GM12878 (cell line): ENCODE measurements around the gene URI1. TPM values are rescaled to one million over a fixed set of nuclear protein-coding genes. Genes with fewer than 3 reads are reported as not detected.
A peak's percentile ranks its signal among the peaks of the same experiment; 100 is the strongest.

ENCODE experiments used
- ATAC-seq: fragments of 200-7000 bp; cut with Tn5 transposase; 3 replicates; pipeline ENCODE4 v1.9.1; 2020; ENCODE audit warnings: mild to moderate bottlenecking, moderate library complexity
- BruUV-seq: library from RNA; stranded (reverse); fragments of 400-500 nt; replicated peaks from 2 replicates; lab custom pipeline; 2021; lab: Mats Ljungman, UMichigan
- CTCF ChIA-PET: fragments of 300-600 bp; sonication (Branson Sonifier 250); formaldehyde crosslinking; extraction: SDS; loops from one replicate; lab custom pipeline; 2021; ENCODE audit warnings: inconsistent platforms; lab: Yijun Ruan, JAX
- POLR2A ChIA-PET: fragments of 350-600 bp; formaldehyde crosslinking; extraction: SDS; loops from one replicate; lab custom pipeline; 2021; ENCODE audit warnings: inconsistent platforms; lab: Charles Lee
- RAD21 ChIA-PET: fragments of 300-600 bp; sonication (Branson Sonifier 250); formaldehyde crosslinking; loops from one replicate; lab custom pipeline; 2023; ENCODE audit warnings: antibody characterized with exemption; ENCODE audit not compliant: unreplicated experiment; lab: Charles Lee
- SMC1A ChIA-PET: fragments of 300-600 bp; sonication (Branson Sonifier 250); formaldehyde crosslinking; loops from one replicate; lab custom pipeline; 2023; ENCODE audit not compliant: unreplicated experiment, uncharacterized antibody; lab: Charles Lee
- DNase-seq: peaks from one replicate; pipeline ENCODE4 v3.0.0-alpha.2; 2011; ENCODE audit warnings: low read depth, low spot score
- FAIRE-seq: peaks from 3 replicates; lab custom pipeline; 2011; peaks lifted over from hg19 to GRCh38; lab: Jason Lieb, UNC
- H2AFZ ChIP-seq: 2 replicates; pipeline ENCODE4 v1.6.0; 2011; ENCODE audit warnings: low read depth, low read length, control low read depth; ENCODE audit not compliant: control insufficient read depth
- H3K27ac ChIP-seq: 2 replicates; pipeline ENCODE4 v1.5.1; 2011; ENCODE audit warnings: control low read depth; ENCODE audit not compliant: control insufficient read depth, insufficient read depth
- H3K27me3 ChIP-seq, 2 experiments: replicated peaks in 1 of 2; 2 replicates each; pipeline versions ENCODE4 v1.6.0 to v1.6.1; 2011; ENCODE audit warnings: low read length in 1 of 2; ENCODE audit not compliant: control insufficient read depth in 2 of 2, insufficient read depth in 2 of 2
- H3K36me3 ChIP-seq, 2 experiments: 2 replicates each; pipeline ENCODE4 v1.5.1; 2011; ENCODE audit warnings: low read length in 1 of 2; ENCODE audit not compliant: control insufficient read depth in 2 of 2, insufficient read depth in 2 of 2
- H3K4me1 ChIP-seq: 2 replicates; pipeline ENCODE4 v1.6.1; 2011; ENCODE audit warnings: mild to moderate bottlenecking, low read length, moderate library complexity, mixed read lengths; ENCODE audit not compliant: control insufficient read depth, insufficient read depth
- H3K4me2 ChIP-seq: 2 replicates; pipeline ENCODE4 v1.6.0; 2011; ENCODE audit warnings: control low read depth; ENCODE audit not compliant: control insufficient read depth, insufficient read depth
- H3K4me3 ChIP-seq: fragments of 200-600 bp; sonication (generic); 2 replicates; pipeline ENCODE4 v1.5.1; 2016
- H3K79me2 ChIP-seq: 2 replicates; pipeline ENCODE4 v1.6.0; 2011; ENCODE audit warnings: low read length; ENCODE audit not compliant: control insufficient read depth, insufficient read depth
- H3K9ac ChIP-seq: 2 replicates; pipeline ENCODE4 v1.8.0; 2011; ENCODE audit warnings: low read length, control low read depth, mixed read lengths; ENCODE audit not compliant: control insufficient read depth, insufficient read depth
- H3K9me3 ChIP-seq: replicated peaks from 3 replicates; pipeline ENCODE4 v1.5.1; 2011; ENCODE audit warnings: mild to moderate bottlenecking, low read length; ENCODE audit not compliant: control insufficient read depth, insufficient read depth
- H4K20me1 ChIP-seq: 2 replicates; pipeline ENCODE4 v1.6.0; 2011; ENCODE audit not compliant: control insufficient read depth, insufficient read depth
- CBX5 ChIP-seq: sonication (generic); IDR thresholded peaks from 2 replicates; pipeline ENCODE4 v1.6.1; 2016; ENCODE audit warnings: low read depth, moderate library complexity, mild to moderate bottlenecking, inconsistent platforms
- CHD2 ChIP-seq: IDR thresholded peaks from 2 replicates; pipeline ENCODE4 v1.6.1; 2011; ENCODE audit warnings: low read depth, low read length, improper control_type of control experiment, borderline replicate concordance
- IRF5 ChIP-seq: fragments of 450-650 bp; IDR thresholded peaks from 2 replicates; pipeline ENCODE4 v1.6.1; 2017; ENCODE audit warnings: borderline replicate concordance
- JUNB ChIP-seq: IDR thresholded peaks from 2 replicates; pipeline ENCODE4 v1.6.1; 2016; ENCODE audit warnings: antibody characterized with exemption, mild to moderate bottlenecking
- KAT2A ChIP-seq: conservative IDR thresholded peaks from 2 replicates; pipeline ENCODE4 v1.6.1; 2011; ENCODE audit warnings: low read depth, low read length; ENCODE audit not compliant: control insufficient read depth
- MTA2 ChIP-seq: fragments of 450-650 bp; IDR thresholded peaks from 2 replicates; pipeline ENCODE4 v1.6.1; 2016; ENCODE audit warnings: low read depth, mild to moderate bottlenecking, moderate library complexity
- NBN ChIP-seq: fragments of 450-650 bp; IDR thresholded peaks from 2 replicates; pipeline ENCODE4 v1.6.1; 2016
- POLR2A ChIP-seq: IDR thresholded peaks from 2 replicates; pipeline ENCODE4 v1.6.1; 2011; ENCODE audit warnings: low read depth, mild to moderate bottlenecking, low read length
- POU2F2 ChIP-seq: IDR thresholded peaks from 3 replicates; pipeline ENCODE4 v1.6.1; 2011; ENCODE audit warnings: low read depth, mild to moderate bottlenecking, low read length, borderline replicate concordance
- RB1 ChIP-seq: fragments of 450-650 bp; formaldehyde crosslinking; IDR thresholded peaks from 2 replicates; pipeline ENCODE4 v1.6.1; 2017; ENCODE audit warnings: mild to moderate bottlenecking, borderline replicate concordance
- RELA ChIP-seq: fragments of 450-650 bp; IDR thresholded peaks from 2 replicates; pipeline ENCODE4 v1.8.0; 2014; ENCODE audit warnings: borderline replicate concordance; ENCODE audit not compliant: partially characterized antibody
- TCF7 ChIP-seq: IDR thresholded peaks from 2 replicates; pipeline ENCODE4 v1.6.1; 2014; ENCODE audit warnings: antibody characterized with exemption, borderline replicate concordance
- ZNF24 ChIP-seq: fragments of 450-650 bp; IDR thresholded peaks from 2 replicates; pipeline ENCODE4 v1.6.1; 2017; ENCODE audit warnings: antibody characterized with exemption, mild to moderate bottlenecking
- ZNF384 ChIP-seq: IDR thresholded peaks from 2 replicates; pipeline ENCODE4 v1.6.1; 2012; ENCODE audit warnings: low read depth, mild to moderate bottlenecking, low read length, improper control_type of control experiment, borderline replicate concordance
- WGBS: methylation state at CpG from one replicate; pipeline ENCODE4 v1.1.6; 2016; ENCODE audit warnings: low lambda C conversion rate; ENCODE audit not compliant: insufficient replicate concordance, insufficient coverage; ENCODE audit errors: missing lambda C conversion rate; 5-methylcytosine and 5-hydroxymethylcytosine counted together
- in situ Hi-C: fragments of 300-500 bp; cut with MboI; formaldehyde crosslinking; loops from 9 replicates; pipeline ENCODE4 v1.14.3; 2018; ENCODE audit warnings: mixed read lengths
- intact Hi-C: fragments of 100-400 bp; cut with micrococcal nuclease; formaldehyde crosslinking; loops from one replicate; pipeline ENCODE4 v1.14.2; 2022; ENCODE audit not compliant: unreplicated experiment
- polyA plus RNA-seq, 11 experiments: library from polyadenylated mRNA; depleted of rRNA in 4 of 11; unstranded in 6 of 11; stranded (reverse) in 5 of 11; fragments of >200 nt; fragmentation: Nextera tagmentation in 4 of 11; fragmentation: Illumina TruSeq in 1 of 11; extraction: Ambion mirVana in 4 of 11; extraction: Trizol in 1 of 11; gene quantifications; 1 replicate in 1 of 11; 2 replicates in 10 of 11; pipeline versions ENCODE4 v1.2.1 to v1.2.3, GENCODE V29; 2011 to 2016; ENCODE audit warnings: inconsistent platforms in 2 of 11, missing spikeins in 2 of 11, low read depth in 1 of 11
- total RNA-seq, 4 experiments: library from RNA; depleted of rRNA in 3 of 4; stranded (reverse); fragments of >200 nt in 3 of 4; fragmentation: Illumina TruSeq in 1 of 4; extraction: Trizol in 1 of 4; gene quantifications; 2 replicates each; pipeline versions ENCODE4 v1.2.1 to v1.2.3, GENCODE V29; 2013 to 2021

The URI1 gene
- total and polyA plus RNA-seq, 10 of the 15 experiments (the other 5 are each of a cell fraction or from before 2014, with no cell fraction given) = 15.2 to 94.2 (median 47.9) TPM

DNA sequence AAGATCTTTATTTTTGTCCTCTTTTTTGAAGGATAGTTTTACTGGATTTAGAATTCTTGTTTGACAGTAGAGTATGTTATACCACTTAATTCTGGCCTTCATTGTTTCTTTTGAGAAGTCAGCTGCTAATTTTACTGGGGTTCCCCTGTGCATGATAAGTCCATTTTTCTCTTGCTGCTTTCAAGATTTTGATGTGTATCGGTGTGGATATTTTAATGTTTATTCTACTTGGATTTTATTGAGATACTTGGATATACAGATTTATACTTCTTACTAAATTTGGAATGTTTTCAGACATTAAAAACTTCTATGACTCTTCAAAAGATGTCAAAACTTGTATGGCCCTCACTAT is 86.9 kb downstream of the URI1 start:
- H3K4me3 ChIP-seq = peak overlapping the region; percentile 15; the same call in 1 of the 2 replicates
- ChIA-PET POLR2A (interaction anchor here (0.6 kb wide), 1 partner anchor 1536 kb away, joined by 3 read pairs; no protein-coding TSS in a partner anchor), CTCF (interaction anchor here (1.2 to 1.4 kb wide), 3 partner anchors 8 to 43 kb away, joined by 3 to 8 read pairs (median 3); no protein-coding TSS in a partner anchor), SMC1A (interaction anchor here (1.3 to 3.6 kb wide), 4 partner anchors 8 to 84 kb away, joined by 4 to 18 read pairs (median 6); no protein-coding TSS in a partner anchor), RAD21 (interaction anchor here (1.6 to 1.7 kb wide), 3 partner anchors 11 to 83 kb away, joined by 4 to 5 read pairs (median 5); no protein-coding TSS in a partner anchor)
- DNase-seq (no peak), FAIRE-seq (peak; percentile 59), ATAC-seq (no peak)
- intact Hi-C loops (no loop called here), in situ Hi-C loops (no loop called here)
- H3K4me1 ChIP-seq = peaks cover 18% of the 10 kb centered on the region; the same call in 1 of the 2 replicates
- 100% methylated on average over 1 of the region's 1 CpG for WGBS
- H3K4me2 ChIP-seq = no peak overlapping the region; the same call in 1 of the 2 replicates
- H3K9ac ChIP-seq = no peak overlapping the region
- H3K36me3 ChIP-seq = no peaks in the 10 kb centered on the region
- no peaks in the 10 kb centered on the region for H3K79me2 ChIP-seq
- H3K27me3 ChIP-seq = no peaks in the 10 kb centered on the region
- no peak overlapping the region for H3K27ac ChIP-seq
- peaks cover 2% of the 10 kb centered on the region for H3K9me3 ChIP-seq
- H2AFZ ChIP-seq = no peak overlapping the region
- no TSS peak for BruUV-seq
- TF ChIP-seq RB1 (no peak), CBX5 (0 out of 2 replicates have a peak, but pooled peaks have one; percentile 44)
- no peaks in the 10 kb centered on the region for H4K20me1 ChIP-seq

GRCh38 chr19:30029721-30030510 is 87.9 kb downstream of the URI1 start:
- peaks cover 2% of the 10 kb centered on the region for H3K9me3 ChIP-seq
- SMC1A ChIA-PET = interaction anchor here (0.6 to 3.6 kb wide), 12 partner anchors 9 to 415 kb away, joined by 3 to 18 read pairs (median 5); partner anchors contain the start of gene URI1
- ATAC-seq (peak; percentile 97), DNase-seq (peak; percentile 90), FAIRE-seq (peak; percentile 84)
- H2AFZ ChIP-seq = no peak overlapping the region
- H3K79me2 ChIP-seq = no peaks in the 10 kb centered on the region
- no TSS peak for BruUV-seq
- H3K4me2 ChIP-seq = peak overlapping the region; percentile 86
- RAD21 ChIA-PET = interaction anchor here (0.7 to 1.7 kb wide), 8 partner anchors 12 to 84 kb away, joined by 3 to 5 read pairs (median 4); no protein-coding TSS in a partner anchor
- WGBS = 28% methylated on average over 4 of the region's 4 CpGs
- in situ Hi-C loops (no loop called here), intact Hi-C loops (loop anchor here (2.0 to 5.0 kb wide), 2 partner anchors 13 to 88 kb away; partner anchors contain the start of gene URI1)
- POLR2A ChIA-PET = interaction anchor here (1.2 to 1.7 kb wide), 2 partner anchors 15 to 123 kb away, joined by 3 to 4 read pairs; no protein-coding TSS in a partner anchor
- H4K20me1 ChIP-seq = no peaks in the 10 kb centered on the region
- peak overlapping the region; percentile 38; the same call in 1 of the 2 replicates for H3K9ac ChIP-seq
- no peaks in the 10 kb centered on the region for H3K36me3 ChIP-seq
- H3K4me1 ChIP-seq = peaks cover 18% of the 10 kb centered on the region; the same call in 1 of the 2 replicates
- no peaks in the 10 kb centered on the region for H3K27me3 ChIP-seq
- CTCF ChIA-PET = interaction anchor here (0.7 to 1.5 kb wide), 7 partner anchors 9 to 87 kb away, joined by 3 to 8 read pairs (median 3); no protein-coding TSS in a partner anchor
- peak overlapping the region; percentile 85 for H3K27ac ChIP-seq
- H3K4me3 ChIP-seq = no peak overlapping the region
- TF ChIP-seq JUNB (peak; percentile 96), TCF7 (peak; percentile 55; the same call in 1 of the 2 replicates), NBN (0 out of 2 replicates have a peak, but pooled peaks have one; percentile 60), IRF5 (no peak), ZNF24 (no peak), RELA (peak; percentile 95), POLR2A (no peak), CHD2 (peak; percentile 42; the same call in 1 of the 2 replicates), MTA2 (peak; percentile 88), POU2F2 (peak; percentile 35; the same call in 1 of the 3 replicates), ZNF384 (peak; percentile 50; the same call in 1 of the 2 replicates), KAT2A (no peak)
